Occipital lobe (tissue), 2 donors: ENCODE measurements around the gene PRDX4. TPM values are rescaled to one million over a fixed set of nuclear protein-coding genes. Genes with fewer than 3 reads are reported as not detected.
"Not testable (repeated sequence)": the region's sequence is repeated elsewhere in the genome, so short reads cannot be mapped to it uniquely, and the experiment has no call there.

Experiments
- DNase-seq: peaks from one replicate; lab custom pipeline; 2025; lab: John Stamatoyannopoulos, UW
- total RNA-seq: library from RNA; depleted of rRNA; stranded (reverse); fragments of >200 nt; gene quantifications from one replicate; pipeline ENCODE4 v1.2.3, GENCODE V29; 2014

The PRDX4 gene
- 37.9 TPM for total RNA-seq

DNA sequence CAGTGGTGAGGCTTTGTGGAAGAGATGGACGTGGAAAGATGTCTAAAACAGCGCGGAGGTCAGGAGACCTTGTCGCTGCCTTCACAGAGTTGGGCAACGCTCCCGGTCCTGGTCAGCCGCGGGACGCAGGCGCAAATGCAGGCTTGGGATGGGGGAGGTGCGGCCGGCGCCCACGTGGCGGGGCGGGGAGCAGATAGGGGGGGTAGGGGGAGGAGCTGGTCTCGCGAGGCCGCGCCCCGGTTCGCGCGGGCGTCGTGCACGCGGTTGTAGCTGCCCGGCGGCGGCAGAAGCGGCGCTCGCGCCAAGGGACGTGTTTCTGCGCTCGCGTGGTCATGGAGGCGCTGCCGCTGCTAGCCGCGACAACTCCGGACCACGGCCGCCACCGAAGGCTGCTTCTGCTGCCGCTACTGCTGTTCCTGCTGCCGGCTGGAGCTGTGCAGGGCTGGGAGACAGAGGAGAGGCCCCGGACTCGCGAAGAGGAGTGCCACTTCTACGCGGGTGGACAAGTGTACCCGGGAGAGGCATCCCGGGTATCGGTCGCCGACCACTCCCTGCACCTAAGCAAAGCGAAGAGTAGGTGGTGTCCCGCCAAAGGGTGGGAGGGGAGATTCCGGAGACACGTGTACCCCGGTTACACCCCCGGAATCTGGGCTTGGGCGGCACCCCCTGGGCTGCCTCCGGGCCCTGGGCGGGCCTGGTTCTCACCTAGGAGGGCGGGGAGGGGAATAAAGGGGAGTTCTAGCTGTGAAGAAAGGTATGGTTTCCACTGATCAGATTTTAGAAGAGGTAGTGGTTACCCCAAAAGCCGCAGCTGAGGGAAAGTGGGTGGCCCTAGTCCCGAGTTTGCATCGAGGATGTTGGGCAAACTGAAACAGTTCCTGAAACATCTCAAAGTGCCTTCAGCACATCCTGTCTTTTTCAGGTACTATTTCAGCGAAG, at the start of gene PRDX4:
Gene PRDX4, plus strand, starts transcription at position 255 of the 939 bp plus-strand sequence. Its CDS starts 78 bp downstream, at position 333.
- DNase-seq, result peak; percentile 77

GRCh38 chrX:23621621-23622265, 45.5 kb upstream of the PRDX4 start:
- DNase-seq, result no peak

- DNase-seq, result no peak
Observed at GRCh38 chrX:23623797-23624196, 43.5 kb upstream of the PRDX4 start.

DNA sequence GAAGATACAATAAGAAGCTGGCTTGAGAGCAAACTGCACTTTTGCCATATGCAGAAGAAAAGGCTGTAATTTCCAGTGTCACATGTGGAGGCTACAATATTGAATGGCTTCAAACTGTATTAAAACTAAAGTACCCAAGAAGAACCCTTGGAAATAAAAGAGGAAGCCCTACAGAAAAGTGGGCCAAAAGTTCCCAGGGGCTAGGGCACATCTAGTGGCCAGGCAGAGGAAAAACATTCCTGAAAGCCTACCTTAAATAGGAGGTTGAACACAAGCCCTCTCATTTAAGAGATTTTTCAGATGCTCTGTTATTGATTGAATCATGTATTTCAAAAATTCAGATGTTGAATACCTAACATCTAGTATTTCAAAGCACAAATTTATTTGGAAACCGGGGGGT, 40.6 kb upstream of the PRDX4 start:
- no peak for DNase-seq

DNA sequence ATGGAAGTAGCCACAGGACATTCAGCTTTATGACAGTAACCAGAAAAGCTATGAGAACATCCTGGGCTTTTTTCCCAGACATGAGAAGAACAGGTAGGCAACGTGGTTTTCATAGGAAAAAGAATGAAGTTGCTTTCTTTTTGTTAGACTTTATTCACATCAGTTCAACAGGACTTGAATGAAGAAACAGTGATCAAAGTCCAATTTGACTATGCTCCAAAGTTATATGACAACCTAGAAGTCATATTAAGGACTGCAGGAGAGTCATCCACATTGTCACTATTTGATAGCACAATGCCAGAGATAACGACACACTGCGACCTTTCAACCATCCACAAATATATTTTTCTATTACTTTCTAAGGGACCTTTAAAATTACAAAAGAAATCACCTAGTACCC, 39.2 kb upstream of the PRDX4 start:
- no peak for DNase-seq

- DNase-seq, result no peak
Observed at GRCh38 chrX:23631136-23631535, 36.2 kb upstream of the PRDX4 start.

DNA sequence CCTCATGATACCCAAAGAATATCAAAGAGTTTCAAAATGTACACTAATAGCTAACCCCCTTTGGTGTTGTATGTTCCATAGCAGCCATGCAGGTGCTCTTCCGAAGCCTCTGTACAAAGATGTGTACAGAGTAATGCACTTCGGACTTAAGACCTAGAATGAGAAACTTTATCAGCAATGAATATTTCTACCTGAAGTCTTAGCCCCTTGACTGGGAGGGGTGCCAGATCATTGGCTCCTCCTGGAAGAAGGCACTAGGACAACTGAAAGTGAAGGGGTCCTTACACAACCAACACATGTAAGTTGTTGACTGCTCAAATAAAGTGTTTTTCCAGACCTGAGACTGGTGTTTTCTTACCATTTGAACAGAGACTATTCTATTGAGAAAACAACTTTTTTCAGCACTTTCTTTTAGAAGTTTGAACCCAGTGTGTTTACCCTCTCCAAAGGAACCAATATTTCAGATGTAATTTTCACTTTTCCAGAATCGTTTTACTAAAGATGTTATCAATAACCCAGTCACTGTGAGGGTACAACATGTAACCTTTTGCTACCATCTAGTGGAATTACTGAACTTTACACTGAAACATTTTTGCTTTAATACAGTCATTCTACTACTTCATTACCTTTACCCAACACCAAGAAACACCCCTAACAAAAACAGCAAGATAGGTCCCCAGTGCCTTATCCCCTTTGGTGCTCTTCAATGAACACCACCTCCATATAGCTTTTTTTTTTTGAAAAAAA, 33.3 kb upstream of the PRDX4 start:
- DNase-seq, result no peak

GRCh38 chrX:23637187-23637586, 30.1 kb upstream of the PRDX4 start:
- DNase-seq, result no peak

DNA sequence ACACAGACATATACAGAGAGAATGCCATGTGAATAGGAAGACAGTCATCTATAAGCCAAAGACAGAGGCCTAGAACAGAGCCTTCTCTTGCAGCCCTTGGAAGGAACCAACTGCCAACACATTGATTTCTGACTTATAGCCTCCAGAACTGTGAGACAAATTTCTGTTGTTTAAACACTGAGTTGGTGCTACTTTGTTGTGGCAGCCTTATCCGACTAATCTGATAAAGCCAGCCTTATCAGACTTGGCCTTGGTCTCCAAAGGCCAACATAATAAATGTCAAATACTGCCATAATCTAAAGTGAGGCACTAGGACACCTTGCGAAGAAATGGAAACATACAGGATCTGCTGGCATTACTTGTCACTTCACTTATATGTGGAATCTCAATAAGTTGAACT, 24.3 kb upstream of the PRDX4 start:
- DNase-seq, result no peak

DNA sequence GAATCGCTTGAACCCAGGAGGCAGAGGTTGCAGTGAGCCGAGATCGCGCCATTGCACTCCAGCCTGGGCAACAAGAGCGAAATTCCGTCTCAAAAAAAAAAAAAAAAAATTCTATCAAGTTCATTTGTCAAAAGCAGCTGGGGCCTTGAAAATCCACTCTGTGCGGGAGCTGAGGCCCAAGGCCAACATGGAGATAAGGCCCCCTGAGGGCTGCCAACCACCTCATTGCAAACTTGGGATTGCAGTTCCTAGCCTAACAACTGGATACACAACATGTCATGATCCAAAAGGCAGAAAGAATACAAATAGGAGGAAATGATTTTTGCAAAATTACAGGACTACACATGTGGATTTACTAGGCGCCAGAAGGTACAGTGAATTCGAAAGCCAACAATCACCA, 22.5 kb upstream of the PRDX4 start:
- DNase-seq, result no peak

DNA sequence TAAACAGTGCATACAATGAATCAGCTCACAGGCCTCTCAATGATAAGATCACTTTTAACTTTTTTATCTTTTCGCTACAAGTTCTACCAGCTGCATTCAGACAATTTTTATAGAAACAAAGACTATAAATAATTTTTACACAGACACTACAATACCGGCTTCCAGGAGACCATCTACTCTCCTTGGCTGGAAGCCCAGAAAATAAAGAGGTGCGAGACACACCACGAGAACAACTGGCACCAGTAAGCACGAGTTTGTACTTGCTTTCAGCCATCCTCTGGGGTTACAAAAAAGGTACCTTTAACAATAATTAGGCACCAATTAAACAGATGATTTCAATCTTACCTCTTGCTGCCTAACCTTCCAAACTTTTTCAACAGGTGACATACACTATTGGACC, 11.2 kb upstream of the PRDX4 start:
- DNase-seq, result no peak

DNA sequence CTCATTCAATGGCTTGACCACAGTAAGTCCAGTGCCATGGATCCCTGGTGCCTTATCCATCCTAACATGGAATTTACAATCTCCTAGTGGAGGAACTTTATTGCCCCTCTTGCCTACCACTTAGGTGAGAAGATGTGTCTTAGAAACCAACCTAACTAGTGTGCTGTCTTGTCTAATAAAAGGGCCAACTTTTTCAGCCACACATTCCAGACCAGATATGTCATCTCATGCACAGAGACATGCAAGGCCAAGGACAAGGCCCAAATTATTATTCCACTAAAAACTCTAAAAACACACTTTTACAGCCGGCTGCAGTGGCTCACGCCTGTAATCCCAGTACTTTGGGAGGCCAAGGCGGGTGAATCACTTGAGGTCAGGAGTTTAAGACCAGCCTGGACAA, 10.6 kb upstream of the PRDX4 start:
- DNase-seq, result no peak

DNA sequence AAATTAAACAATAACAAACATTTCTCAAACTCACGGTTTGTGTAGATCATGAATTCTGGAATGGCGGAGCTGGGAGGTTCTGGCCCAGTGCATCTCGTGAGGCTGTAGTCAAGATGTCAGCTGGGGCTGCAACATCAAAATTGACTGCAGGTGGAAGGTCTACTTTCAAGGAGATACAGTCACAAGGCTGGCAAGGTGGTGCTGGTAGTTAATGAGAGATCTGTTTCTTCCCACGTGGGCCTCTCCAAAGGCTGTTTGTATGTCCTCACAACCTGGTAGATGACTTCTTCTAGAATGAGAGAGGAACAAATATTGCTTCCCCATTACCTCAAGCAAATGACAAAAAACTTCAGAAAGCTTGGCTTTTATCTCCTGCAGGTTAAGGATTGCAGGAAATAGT, 8.0 kb upstream of the PRDX4 start:
- DNase-seq, result no peak

GRCh38 chrX:23660083-23660765, 7.1 kb upstream of the PRDX4 start:
- DNase-seq, result not testable (repeated sequence)

- no peak for DNase-seq
Observed at GRCh38 chrX:23660766-23661132, 6.5 kb upstream of the PRDX4 start.

DNA sequence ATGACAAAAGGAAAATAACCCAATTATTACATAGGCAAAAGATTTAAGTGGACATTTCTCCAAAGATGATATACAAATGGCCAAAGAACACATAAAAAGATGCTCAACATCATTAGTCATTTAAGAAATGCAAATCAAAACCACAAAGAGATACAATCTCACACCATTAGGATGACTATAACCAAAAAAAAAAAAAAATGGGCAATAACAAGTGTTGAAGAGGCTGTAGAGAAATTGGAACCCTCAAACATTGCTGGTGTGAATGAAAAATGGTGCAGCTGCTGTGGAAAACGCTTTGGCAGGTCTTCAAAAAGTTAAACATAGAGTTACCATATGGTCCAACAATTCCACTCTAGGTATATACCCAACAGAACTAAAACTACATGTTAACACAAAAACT, 5.6 kb upstream of the PRDX4 start:
- DNase-seq, result no peak

DNA sequence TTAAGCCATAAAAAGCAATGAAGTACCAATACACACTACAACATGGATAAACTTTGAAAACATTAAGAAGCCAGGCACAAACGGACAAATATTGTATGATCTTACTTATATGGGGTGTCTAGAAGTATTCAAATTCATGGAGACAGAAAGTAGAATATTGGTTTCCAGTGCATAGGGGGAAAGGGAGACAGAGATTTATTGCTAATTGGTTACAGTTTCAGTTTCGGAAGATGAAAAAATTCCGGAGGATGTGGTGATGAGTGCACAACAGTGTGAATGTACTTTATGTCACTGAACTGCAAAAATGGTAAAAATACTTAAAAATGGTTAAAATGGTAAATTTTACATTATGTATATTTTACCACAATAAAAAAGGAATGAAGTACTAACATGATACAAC, 5.1 kb upstream of the PRDX4 start:
- no peak for DNase-seq

GRCh38 chrX:23662853-23663252, 4.4 kb upstream of the PRDX4 start:
- DNase-seq, result no peak

DNA sequence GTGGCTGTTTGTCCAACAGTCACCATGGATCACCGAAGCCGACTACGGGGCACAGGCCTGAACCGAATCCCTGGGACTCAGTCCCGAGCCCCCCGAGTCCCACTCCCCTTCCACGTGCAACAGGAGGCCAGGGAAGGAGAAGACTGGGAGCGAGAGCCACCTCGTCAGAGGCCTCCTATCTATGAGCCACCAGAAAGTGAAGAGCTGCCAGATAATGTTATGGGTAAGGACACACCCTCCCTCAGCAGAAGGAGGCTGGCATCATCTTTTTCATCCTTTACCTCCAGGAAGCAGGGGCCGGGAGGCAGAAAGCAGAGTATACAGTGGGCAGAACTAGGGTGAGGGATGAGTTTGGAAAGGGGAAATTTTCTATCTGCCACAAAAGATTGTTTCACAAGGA, 2.8 kb upstream of the PRDX4 start:
- DNase-seq, result no peak

- no peak for DNase-seq
Observed at GRCh38 chrX:23666282-23666681, 1.0 kb upstream of the PRDX4 start.

GRCh38 chrX:23668335-23668734, 1.0 kb downstream of the PRDX4 start:
- no peak for DNase-seq

- no peak for DNase-seq
Observed at GRCh38 chrX:23670528-23670927, 3.2 kb downstream of the PRDX4 start.
